GM12801 (cell line): ENCODE data around the gene AUTS2.

Experiments used
- TF ChIP-seq, protein P1 (sequence below): IDR thresholded peaks from one replicate; pipeline ENCODE4 v1.5.1; 2011; ENCODE audit warnings: control low read depth; ENCODE audit not compliant: insufficient read length; ENCODE audit errors: extremely low read depth

The AUTS2 gene

DNA sequence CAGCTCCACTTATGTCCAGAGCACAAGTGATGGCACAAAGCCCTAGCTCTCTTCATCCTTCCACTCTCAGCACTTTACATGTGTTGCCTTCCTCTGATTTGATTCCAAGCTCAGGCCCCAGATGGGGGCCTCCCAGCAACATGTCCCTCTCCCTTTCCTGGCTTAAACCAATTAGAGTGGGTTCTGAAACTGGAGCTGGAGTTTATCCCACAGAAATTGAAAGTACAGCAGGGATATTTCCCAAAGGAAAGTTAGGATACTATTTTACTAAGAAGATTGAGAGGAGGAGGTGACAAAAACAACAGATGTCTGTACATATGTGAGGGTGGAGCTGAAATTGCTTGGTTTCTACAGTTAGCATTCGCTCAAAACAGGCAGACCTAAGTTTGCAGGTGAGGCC is 724.6 kb downstream of the AUTS2 start:
- TF ChIP-seq, protein P1, sequence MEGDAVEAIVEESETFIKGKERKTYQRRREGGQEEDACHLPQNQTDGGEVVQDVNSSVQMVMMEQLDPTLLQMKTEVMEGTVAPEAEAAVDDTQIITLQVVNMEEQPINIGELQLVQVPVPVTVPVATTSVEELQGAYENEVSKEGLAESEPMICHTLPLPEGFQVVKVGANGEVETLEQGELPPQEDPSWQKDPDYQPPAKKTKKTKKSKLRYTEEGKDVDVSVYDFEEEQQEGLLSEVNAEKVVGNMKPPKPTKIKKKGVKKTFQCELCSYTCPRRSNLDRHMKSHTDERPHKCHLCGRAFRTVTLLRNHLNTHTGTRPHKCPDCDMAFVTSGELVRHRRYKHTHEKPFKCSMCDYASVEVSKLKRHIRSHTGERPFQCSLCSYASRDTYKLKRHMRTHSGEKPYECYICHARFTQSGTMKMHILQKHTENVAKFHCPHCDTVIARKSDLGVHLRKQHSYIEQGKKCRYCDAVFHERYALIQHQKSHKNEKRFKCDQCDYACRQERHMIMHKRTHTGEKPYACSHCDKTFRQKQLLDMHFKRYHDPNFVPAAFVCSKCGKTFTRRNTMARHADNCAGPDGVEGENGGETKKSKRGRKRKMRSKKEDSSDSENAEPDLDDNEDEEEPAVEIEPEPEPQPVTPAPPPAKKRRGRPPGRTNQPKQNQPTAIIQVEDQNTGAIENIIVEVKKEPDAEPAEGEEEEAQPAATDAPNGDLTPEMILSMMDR: no peak

GRCh38 chr7:70325509-70326101 is 727.3 kb downstream of the AUTS2 start:
- TF ChIP-seq, protein P1: no peak

DNA sequence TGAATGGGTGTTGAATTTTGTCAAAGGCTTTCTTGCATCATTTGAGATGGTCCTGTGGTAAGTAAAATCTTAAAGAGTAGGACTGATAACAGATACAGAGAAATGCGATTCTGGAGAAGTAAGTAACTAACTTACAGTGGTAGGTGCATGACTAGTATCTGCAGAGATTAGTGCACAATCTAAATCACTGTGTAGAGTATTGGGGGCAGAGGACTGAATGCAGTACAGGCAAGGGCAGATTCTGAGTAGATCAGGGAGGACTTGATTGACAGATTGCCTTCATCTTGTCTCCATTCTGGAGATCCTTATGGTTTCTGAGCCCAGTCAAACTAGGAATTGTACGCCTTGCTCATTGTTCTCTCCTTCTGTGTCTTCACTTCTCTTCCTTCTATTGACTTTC is 736.0 kb downstream of the AUTS2 start:
- TF ChIP-seq, protein P1: no peak

DNA sequence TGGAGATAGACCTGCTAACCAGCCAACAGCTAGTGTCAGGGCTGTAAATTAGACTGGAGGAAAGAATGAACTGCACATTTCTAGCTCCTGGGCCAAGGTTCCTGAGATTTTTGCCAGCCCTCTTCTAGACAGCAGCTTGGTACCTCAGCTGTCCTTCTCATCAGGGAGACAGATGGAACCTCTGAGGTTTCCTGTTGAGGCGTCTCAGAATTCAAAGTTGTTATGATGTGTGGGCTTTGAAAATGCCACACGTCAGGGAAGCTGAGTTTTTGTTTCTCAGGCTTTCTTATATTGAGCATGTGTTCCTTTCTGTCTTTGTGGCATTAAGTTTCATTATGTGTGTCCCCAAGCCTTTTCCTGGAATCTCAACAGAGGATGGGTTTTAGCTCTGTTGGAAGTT is 736.6 kb downstream of the AUTS2 start:
- TF ChIP-seq, protein P1: no peak

- TF ChIP-seq, protein P1: no peak
Observed at GRCh38 chr7:70336536-70336935, 738.3 kb downstream of the AUTS2 start.

- TF ChIP-seq, protein P1: no peak
Observed at GRCh38 chr7:70338015-70338414, 739.7 kb downstream of the AUTS2 start.

- TF ChIP-seq, protein P1: no peak
Observed at GRCh38 chr7:70340236-70340635, 742.0 kb downstream of the AUTS2 start.
